ENCODE measurements around the gene DHX15. TPM values are rescaled to one million over a fixed set of nuclear protein-coding genes. Genes with fewer than 3 reads are reported as not detected.

Gene DHX15
- total and polyA plus RNA-seq, 2 of the 8 experiments (the other 6 are each of a cell fraction or from before 2014, with no cell fraction given): 126 to 286 TPM

- Histone ChIP-seq H2BK5ac (ENCODE audit: low read depth, low read length) (no peak overlapping the region), H3K4me3 (ENCODE audit: extremely low read depth in 1 of 4, insufficient read depth in 2 of 4, low read depth in 3 of 4, low read length in 4 of 4) (no peak overlapping the region), H3K23ac (ENCODE audit: insufficient read length) (no peak overlapping the region), H3K56ac (replicated peaks; ENCODE audit: insufficient read length, low read depth, low read length) (no peak overlapping the region), H3K9ac (replicated peaks in 1 of 4; ENCODE audit: extremely low read depth in 1 of 4, low read depth in 3 of 4, low read length in 3 of 4) (no peak overlapping the region), H2AFZ (ENCODE audit: low read length) (no peak overlapping the region), H2BK120ac (replicated peaks; ENCODE audit: low read depth, low read length) (no peak overlapping the region), H2BK15ac (ENCODE audit: low read length) (no peak overlapping the region), H3K18ac (ENCODE audit: extremely low read depth, low read length) (no peak overlapping the region), H3K4ac (replicated peaks; ENCODE audit: insufficient read length, low read depth, low read length) (no peak overlapping the region), H3K79me2 (ENCODE audit: control insufficient read depth in 1 of 2, insufficient read depth in 2 of 2, low read length in 2 of 2) (peaks cover 17 to 97% of the 10 kb centered on the region in 2 experiments; a peak in 3 of 4 replicates), H3K23me2 (ENCODE audit: low read depth, low read length) (no peaks in the 10 kb centered on the region), H3K4me2 (ENCODE audit: insufficient read depth in 1 of 2, low read depth in 2 of 2, low read length in 2 of 2) (no peak overlapping the region), H3K27me3 (replicated peaks in 1 of 4; ENCODE audit: control insufficient read depth in 3 of 4, extremely low read depth in 1 of 4, insufficient read depth in 3 of 4, low read length in 3 of 4) (no peaks in the 10 kb centered on the region), H3K4me1 (replicated peaks in 1 of 4; ENCODE audit: control insufficient read depth in 3 of 4, insufficient read depth in 4 of 4, low read length in 3 of 4) (peaks cover 4 to 17% (median 13%) of the 10 kb centered on the region in 4 experiments; a peak in 5 of 7 replicates), H3K79me1 (ENCODE audit: low read depth, low read length) (no peaks in the 10 kb centered on the region; the same call in 1 of the 2 replicates), H3K36me3 (ENCODE audit: control insufficient read depth in 2 of 4, insufficient read depth in 4 of 4, low read length in 3 of 4) (peaks cover 0 to 69% (median 8%) of the 10 kb centered on the region in 4 experiments; a peak in 6 of 8 replicates), H2BK12ac (ENCODE audit: low read depth, low read length) (no peak overlapping the region), H3K9me3 (ENCODE audit: insufficient read depth in 2 of 2, low read depth in 1 of 2, low read length in 1 of 2) (no peaks in the 10 kb centered on the region), H3K27ac (ENCODE audit: low read depth, low read length) (no peak overlapping the region), H4K20me1 (replicated peaks in 1 of 2; ENCODE audit: control insufficient read depth in 1 of 2, insufficient read depth in 2 of 2, low read length in 2 of 2) (peaks cover 10 to 13% of the 10 kb centered on the region in 2 experiments), H3K14ac (ENCODE audit: insufficient read length) (no peak overlapping the region), H4K5ac (ENCODE audit: insufficient read length, low read depth, low read length) (no peak overlapping the region), H2AK5ac (ENCODE audit: low read depth, low read length) (no peak overlapping the region), H4K91ac (replicated peaks; ENCODE audit: insufficient read length, low read length) (no peak overlapping the region), H4K8ac (ENCODE audit: extremely low read depth, insufficient read depth, low read length) (no peak overlapping the region), H2BK20ac (ENCODE audit: low read length) (no peak overlapping the region)
- WGBS, 2 experiments (ENCODE audit: extremely low coverage in 1 of 2, insufficient coverage in 1 of 2, insufficient read length in 1 of 2, insufficient replicate concordance in 2 of 2, low coverage in 1 of 2, low lambda C conversion rate in 2 of 2, missing lambda C conversion rate in 1 of 2): 92% methylated on average over 8 of the region's 11 CpGs; no CpG with 5 or more reads in 1 of the 2 experiments
- FAIRE-seq (no peak), DNase-seq (ENCODE audit: low read depth in 1 of 2, low spot score in 2 of 2) (no peak)
- ChIA-PET POLR2A (ENCODE audit: partially characterized antibody) (interaction anchor here (1.0 to 1.2 kb wide), 4 partner anchors 13 to 117 kb away, joined by 3 to 4 read pairs (median 3); partner anchors contain the start of gene DHX15), CTCF (ENCODE audit: partially characterized antibody) (interaction anchor here (0.7 to 1.9 kb wide), 4 partner anchors 9 to 440 kb away, joined by 3 to 12 read pairs (median 4); no protein-coding TSS in a partner anchor)
- TF ChIP-seq EGR1 (IDR thresholded peaks at IDR 0.05; ENCODE audit: borderline replicate concordance, low read depth, low read length): no peak
- no peak for TF ChIP-seq ASH2L (IDR thresholded peaks at IDR 0.05; ENCODE audit: low read length)
- TF ChIP-seq PHF8 (conservative IDR thresholded peaks at IDR 0.05; ENCODE audit: low read depth, low read length): no peak
- TF ChIP-seq CREB1 (IDR thresholded peaks at IDR 0.05): no peak
- no peak for TF ChIP-seq NRF1 (IDR thresholded peaks at IDR 0.05; ENCODE audit: low read depth, low read length)
- TF ChIP-seq RAD21 (IDR thresholded peaks at IDR 0.05 in 1 of 2, conservative IDR thresholded peaks at IDR 0.05 in 1 of 2; ENCODE audit: low read depth in 2 of 2, low read length in 2 of 2): no peak
- no peak for TF ChIP-seq TCF12 (IDR thresholded peaks at IDR 0.05; ENCODE audit: low read depth, low read length)
- no peak for TF ChIP-seq SIN3A (conservative IDR thresholded peaks at IDR 0.05 in 1 of 2, IDR thresholded peaks at IDR 0.05 in 1 of 2; ENCODE audit: low read depth in 1 of 2, low read length in 2 of 2)
- TF ChIP-seq CTBP2 (IDR thresholded peaks at IDR 0.05; ENCODE audit: borderline replicate concordance, insufficient read depth, insufficient read length, low read length): no peak
- TF ChIP-seq ATF2 (IDR thresholded peaks at IDR 0.05; ENCODE audit: low read length): no peak
- TF ChIP-seq SIRT6 (IDR thresholded peaks at IDR 0.05; ENCODE audit: low read length): no peak
- TF ChIP-seq CBX5 (IDR thresholded peaks at IDR 0.05; ENCODE audit: low read depth, low read length): no peak
These were observed 36.4 kb downstream of the DHX15 start for GRCh38 chr4:24547979-24548378.
